DOHH2 (cell line): ENCODE data around the gene CACNA1F.

Experiments
- CTCF ChIP-seq: fragments of 200-600 bp; sonication (generic); IDR thresholded peaks from one replicate; pipeline ENCODE4 v1.5.1; 2014; ENCODE audit warnings: antibody characterized with exemption, mild to moderate bottlenecking, low read depth, low read length; ENCODE audit not compliant: poor library complexity, severe bottlenecking
- EZH2phosphoT487 ChIP-seq: fragments of 200-600 bp; sonication (generic); IDR thresholded peaks from 2 replicates; pipeline ENCODE4 v1.6.1; 2017; ENCODE audit warnings: borderline replicate concordance, mild to moderate bottlenecking, antibody characterized with exemption, low read length, moderate library complexity, mixed read lengths

GRCh38 chrX:49199315-49199595 is 33.9 kb downstream of the CACNA1F start:
- TF ChIP-seq CTCF (no peak), EZH2phosphoT487 (no peak)
